ENCODE data around the gene B3GNT8.
"Not testable (repeated sequence)": the region's sequence is repeated elsewhere in the genome, so short reads cannot be mapped to it uniquely, and the experiment has no call there.

B3GNT8 gene

DNA sequence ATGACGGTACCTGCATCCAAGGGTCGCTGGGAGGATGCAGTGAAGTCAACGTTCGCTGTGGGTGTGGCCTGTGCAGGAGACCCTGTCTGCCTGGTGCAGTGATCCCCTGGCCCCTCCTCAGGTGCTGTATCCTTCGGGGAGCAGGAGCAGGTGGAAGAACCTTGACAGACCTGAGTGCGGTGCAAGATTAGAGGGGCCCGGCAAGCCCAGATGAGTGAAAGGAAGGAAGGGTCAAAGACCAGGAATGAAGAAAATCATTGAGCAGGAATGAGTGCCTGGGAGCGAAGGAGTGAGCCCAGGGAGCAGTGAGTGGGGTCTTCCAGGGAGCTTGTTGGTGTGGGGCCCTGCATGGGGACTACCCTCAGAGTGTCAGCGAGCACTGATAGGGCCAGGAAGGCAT lies 12.7 kb downstream of the B3GNT8 start:
- DNase-seq (ENCODE audit: low spot score): no peak

DNA sequence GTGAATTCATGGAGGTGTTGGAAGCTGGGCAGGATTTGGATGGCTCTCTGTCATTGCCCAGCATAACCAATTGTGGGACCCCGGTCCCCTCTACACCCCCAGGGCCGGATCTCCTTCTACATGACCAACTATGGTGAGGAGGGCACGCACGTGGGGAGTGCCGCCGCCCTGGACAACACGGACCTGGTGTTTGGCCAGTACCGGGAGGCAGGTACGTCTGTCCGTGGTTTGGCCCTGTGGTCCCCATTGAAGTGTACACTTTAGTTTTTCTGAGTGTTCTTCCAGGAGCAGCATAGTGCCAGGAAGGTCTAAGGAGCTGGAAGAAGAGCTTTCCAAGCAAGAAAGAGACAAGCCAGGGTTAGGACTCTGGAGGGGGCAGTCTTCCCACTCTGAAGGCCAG lies 13.2 kb downstream of the B3GNT8 start:
- no peak for DNase-seq (ENCODE audit: low spot score)

DNA sequence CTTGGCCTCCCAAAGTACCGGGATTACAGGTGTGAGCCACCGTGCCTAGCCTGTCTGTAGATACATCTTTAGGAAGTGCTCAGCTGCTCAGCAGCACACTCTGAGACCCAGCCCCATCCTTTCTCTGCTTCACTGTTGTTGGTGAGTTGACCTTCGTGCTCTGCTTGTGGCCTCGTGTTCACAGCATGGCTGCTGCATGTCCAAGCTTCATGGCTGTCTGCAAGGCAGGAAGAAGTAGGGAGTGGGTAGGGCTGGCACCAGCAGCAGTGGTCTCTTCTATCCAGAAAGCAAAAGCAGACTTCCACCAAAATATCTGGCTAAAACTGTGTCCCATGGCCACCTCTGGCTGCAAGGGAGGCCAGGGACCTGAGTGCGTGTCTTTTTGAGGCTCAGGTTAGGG lies 14.2 kb downstream of the B3GNT8 start:
- DNase-seq (ENCODE audit: low spot score): no peak

DNA sequence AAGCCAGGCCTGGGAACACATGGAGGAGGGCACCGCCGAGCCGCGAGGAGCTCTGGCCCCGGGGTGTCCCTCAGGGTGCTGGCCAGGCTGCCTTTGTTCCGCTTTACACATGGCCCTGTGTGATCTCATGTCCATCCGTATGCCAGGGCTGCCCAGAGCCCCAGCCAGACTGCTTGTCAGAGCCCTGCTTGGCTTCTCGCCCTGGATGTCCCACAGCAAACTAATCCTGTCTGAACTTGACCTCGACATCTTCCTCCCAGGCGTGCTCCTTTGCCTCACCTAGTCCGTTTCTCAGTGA lies 15.3 kb downstream of the B3GNT8 start:
- peak; percentile 87 for DNase-seq (ENCODE audit: low spot score)

DNA sequence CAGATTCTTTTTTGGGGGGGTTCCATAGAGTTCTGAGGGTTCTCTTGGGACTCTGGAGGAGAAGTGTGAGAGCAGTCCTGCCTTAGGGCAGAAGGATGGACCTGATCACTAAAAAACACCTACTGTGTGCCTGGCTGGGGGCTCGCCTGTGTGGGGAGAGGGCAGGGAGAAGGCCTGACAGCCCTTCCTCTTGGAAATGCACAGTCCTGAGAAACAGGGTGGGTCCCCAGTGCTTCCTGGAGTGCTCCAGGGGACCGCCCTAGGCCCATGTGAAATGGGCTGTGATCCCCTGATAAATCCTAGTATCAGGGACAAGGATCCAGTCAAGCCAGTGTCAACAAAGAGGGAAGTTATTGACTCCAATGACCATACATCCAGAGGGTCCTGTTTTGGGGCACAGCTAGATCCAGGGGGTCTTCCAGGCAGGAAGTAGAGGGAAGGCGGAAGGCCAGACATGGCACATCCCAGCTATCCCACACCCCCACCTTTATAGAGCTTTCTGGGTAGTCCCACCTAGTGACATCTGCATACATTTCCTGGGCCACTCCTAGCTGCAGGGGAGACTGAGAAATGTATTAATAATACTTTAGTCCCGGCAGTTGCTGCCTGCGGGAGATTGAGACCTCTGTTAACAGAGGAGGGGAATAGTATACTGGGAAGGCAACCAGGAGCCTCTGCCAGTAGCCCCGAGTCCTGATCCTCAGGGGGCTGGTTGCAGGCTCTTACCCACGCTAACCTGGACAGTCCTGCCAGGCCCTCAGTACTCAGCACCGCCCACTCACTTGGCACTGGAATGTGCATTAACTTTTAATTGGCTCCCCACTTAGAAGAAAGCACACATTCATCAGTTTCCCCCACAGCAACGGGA lies 15.8 kb downstream of the B3GNT8 start:
- no peak for DNase-seq (ENCODE audit: low spot score)

DNA sequence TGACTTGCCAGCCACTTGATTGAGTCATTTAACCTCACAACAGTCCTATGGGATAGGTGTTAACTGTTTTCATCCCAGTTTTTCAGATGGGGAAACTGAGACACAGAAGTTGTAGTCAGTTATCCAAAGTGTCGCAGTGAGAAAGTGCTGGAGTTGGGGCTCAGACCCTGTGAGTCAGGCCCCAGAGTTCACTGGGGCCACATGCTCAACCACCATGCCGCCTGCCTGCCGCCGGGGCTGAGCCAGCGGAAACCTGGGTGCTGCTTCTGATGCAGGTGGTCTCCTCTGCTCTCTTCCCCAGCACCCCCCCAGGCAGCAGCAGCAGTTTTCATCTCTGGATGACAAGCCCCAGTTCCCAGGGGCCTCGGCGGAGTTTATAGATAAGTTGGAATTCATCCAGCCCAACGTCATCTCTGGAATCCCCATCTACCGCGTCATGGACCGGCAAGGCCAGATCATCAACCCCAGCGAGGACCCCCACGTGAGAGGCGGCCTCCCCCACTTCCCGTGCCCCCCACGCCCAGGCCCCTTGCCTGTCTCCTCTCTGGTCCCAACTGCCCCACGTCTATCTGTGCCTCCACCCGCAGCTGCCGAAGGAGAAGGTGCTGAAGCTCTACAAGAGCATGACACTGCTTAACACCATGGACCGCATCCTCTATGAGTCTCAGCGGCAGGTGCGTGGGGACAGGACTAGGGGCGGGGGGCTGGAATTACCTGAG lies 16.7 kb downstream of the B3GNT8 start:
- DNase-seq (ENCODE audit: low spot score): no peak

DNA sequence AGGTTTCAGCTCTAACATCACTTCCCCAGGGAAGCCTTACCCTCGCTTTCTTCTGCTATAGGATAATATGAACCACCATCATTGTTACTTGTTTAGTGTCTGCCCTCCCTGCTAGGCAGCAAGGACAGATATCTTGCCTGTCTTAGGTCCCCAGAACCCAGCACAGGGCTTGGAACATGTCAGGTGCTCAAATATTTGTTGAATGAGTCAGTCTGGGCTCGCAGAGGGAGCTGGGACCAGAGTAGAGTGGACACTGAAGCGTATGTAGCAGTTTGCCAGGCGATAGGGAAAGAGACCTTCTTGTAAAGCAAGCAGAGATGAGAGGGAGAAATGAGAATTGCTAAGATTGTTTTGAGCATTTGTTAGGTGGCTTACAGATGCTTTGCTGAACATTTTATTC lies 17.9 kb downstream of the B3GNT8 start:
- no peak for DNase-seq (ENCODE audit: low spot score)

DNA sequence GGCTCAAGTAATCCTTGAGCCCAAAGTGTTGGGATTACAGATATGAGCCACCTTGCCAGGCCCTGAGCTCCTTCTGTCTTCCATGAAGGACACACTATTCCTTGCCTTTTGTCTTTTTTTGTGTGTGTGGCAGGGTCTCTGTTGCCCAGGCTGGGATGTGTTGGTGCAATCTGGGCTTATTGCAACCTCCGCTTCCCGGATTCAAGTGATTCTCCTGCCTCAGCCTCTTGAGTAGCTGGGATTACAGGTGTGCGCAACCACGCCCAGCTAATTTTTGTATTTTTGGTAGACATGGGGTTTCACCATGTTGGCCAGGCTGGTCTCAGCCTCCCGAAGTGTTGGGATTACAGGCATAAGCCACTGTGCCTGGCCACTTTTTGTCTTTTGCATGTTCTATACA lies 18.3 kb downstream of the B3GNT8 start:
- DNase-seq (ENCODE audit: low spot score): not testable (repeated sequence)

DNA sequence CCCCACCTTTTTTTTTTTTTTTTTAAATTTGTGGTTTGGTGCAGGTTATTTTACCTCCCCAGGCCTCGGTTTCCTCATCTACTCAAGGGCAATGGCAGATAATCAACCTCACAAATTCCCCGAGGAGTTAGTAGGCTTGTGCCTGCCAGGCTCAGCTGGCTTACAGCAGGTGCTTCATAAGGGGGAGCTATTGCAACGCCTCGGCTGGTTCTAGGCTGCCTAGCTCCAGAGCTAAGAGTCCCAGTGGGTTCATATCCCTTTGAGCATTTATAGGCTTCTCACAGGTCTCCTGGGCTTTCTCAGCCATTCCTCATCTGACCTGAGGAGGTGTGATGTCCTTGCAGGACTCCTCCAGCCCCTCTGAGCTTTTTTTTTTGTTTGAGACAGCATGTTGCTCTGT lies 18.9 kb downstream of the B3GNT8 start:
- no peak for DNase-seq (ENCODE audit: low spot score)

DNA sequence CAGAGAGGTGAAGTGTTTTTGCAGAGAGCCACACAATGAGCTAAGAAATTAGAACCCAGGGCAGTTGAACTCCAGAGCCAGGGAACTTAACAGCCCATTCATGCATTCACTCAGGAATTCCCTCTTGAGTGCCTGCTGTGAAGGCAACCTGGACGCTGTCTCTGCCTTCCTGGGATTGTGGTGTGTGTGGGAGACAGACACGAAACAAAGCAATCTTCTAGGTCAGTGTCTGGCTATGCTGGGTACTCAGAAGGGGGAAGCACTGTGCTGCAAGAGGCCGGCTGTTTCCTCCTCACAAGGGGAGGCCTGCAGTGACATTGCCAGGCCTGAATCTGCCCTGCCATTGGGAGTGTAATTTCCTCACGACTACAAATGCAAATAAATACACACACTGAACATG lies 19.9 kb downstream of the B3GNT8 start:
- no peak for DNase-seq (ENCODE audit: low spot score)

DNA sequence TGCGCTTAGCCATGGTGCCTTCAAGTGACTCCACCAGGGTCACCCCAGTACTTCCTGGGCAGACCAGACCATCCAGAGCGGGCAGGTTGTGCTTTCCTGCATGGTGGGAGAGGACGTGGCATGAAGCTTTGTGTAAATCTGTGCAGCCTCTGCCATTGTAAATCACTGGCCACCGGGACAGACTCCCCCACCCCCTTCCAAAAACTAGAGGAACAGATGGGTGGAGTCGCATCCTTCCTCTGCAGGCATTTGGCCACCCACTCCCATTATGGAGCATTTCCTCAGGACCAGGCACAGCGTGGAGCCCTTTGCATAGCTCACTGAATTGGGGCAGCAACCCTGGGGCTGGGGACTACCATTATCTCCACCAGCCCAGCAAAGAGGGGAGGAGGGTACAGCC lies 21.4 kb downstream of the B3GNT8 start:
- DNase-seq (ENCODE audit: low spot score): no peak

DNA sequence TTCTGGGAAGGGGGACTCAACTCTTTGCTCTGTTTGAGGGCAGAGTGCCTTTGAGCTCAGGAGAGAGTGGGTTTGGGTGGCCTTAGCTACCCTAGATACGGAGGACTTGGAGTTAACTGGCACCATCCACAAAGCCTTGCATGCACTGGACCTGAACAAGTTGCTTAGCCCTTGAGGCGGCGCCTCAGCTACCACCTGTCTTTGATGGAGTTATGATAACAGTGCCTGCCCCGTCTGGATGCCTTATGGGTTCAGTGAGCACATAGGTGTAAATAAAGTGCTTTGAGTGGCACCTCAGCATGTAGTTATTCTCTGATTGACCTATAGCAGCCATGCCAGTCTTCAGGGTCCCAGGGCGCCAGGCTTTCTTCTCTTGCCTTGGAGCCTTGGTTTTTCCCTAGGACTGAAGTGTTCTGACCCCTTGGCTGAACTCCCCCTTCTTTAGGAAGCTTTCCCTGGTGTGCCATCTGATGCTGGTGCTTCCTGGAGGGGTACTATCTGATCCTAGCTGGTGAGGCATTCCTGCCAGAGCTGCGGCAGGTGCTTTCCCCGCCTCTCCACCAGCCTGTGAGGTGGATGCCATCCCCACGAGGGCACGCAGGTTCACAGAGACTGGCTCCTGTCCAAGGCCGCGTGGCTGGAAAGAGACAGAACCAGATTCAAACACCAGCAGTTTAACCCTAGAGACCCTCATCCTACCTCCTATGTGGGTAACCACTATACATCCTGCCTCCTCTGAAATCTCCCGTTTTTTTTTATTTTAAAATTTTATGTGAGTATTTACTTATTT lies 23.8 kb downstream of the B3GNT8 start:
- no peak for DNase-seq (ENCODE audit: low spot score)

DNA sequence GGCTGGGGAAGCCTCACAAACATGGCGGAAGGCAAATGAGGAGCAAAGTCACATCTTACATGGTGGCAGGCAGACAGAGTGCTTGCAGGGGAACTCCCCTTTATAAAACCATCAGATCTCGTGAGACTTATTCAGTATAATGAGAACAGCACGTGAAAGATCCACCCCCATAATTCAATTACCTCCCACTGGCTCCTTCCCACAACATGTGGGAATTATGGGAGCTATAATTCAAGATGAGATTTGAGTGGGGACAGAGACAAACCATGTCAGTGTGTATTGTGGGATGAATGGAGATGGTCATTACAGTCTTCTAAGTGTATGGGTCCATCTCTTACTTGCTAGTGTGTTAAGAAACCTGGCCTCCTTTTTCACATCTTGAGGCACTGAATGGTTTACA lies 25.2 kb downstream of the B3GNT8 start:
- no peak for DNase-seq (ENCODE audit: low spot score)

DNA sequence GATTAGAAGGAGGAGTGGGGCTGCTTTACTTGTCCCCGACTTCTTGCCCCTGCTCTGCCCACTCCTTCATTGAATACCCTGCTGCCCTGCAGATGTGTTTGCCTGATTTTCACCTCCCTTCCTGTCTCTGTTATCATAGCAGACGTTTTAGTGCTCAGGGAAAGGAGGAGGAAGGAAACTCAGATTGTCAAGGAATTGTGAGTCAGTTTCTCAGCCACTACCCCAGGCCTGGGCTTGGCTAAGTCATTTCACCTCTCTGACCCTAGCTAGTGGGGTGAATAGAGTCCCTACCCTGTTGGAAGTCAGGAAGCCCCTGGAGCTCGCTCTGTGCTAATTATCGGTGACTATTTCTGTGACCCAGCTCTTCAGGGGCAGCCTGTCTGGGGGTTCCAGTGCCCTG lies 25.7 kb downstream of the B3GNT8 start:
- no peak for DNase-seq (ENCODE audit: low spot score)

DNA sequence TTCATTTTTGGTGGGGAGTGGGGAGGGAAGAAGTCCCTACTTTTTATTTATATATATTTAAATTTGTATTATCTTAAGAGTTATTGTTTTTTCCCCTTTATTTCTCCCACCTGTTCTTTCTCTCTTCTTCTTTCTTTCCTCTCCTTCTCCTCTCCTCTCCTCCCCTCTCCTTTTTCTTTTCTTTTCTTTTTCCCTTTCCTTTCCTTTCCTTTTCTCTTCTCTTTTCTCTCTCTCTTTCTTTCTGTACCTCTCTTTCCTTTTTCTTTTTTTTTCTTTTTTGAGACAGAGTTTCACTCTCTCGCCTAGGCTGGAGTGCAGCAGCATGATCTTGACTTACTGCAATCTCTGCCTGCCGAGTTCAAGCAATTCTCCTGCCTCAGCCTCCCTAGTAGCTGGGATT lies 27.6 kb downstream of the B3GNT8 start:
- DNase-seq (ENCODE audit: low spot score): no peak

DNA sequence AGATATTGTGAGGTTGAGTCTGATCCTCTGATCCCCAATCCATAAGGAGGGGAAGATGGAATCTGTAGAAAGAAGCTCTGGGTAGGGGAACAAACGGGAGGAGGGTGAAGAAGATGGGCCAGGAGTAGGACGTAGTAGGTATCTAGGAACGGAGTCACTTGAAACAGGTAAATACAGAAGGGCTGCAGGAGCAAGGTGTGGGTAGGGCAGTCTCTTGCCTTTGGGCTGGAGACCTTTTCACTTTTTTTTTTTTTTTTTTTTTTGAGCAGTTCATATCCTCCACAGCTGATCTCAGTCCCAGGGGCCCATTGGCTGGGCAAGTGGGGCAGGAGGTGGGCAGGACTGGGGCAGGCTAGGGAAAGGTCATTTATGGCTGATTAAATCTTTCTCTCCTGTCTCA lies 28.1 kb downstream of the B3GNT8 start:
- DNase-seq (ENCODE audit: low spot score): no peak

DNA sequence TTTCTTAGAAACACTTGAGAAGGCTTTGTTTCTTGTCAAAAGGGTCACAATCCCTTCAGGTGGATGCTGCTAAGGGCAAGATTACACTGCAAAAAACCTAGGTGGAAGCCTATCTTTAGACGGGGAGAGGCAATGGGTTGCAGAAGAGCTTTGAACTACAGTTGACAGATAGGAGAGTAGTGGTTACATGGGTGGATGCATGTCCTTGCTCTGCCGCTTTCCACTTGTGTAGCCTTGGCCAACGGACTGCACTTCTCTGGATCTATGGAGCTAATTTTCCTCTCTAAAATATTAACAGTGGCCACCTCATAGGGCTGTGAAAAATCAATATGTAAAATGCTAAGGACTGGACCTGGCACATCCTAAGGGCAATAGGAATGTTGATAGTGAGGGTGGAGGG lies 28.6 kb downstream of the B3GNT8 start:
- no peak for DNase-seq (ENCODE audit: low spot score)

DNA sequence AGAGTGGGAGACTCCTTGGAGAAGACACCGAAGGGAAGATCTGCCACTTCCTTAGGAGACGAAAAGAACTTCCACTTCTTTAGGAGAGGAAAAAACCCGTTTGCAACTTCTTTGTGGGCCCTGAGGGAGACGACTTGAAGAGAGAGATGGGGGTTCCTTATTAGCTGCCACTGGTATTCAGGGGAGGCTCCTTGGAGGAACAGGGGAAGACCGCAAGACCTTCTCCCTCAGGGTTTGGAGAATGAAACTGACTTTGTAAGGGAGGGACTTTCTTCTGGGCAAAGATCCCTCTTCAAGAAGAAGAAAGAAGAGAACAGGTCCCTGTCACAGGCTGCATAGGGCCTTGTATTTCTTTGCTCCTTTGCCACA lies 29.1 kb downstream of the B3GNT8 start:
- DNase-seq (ENCODE audit: low spot score): no peak

DNA sequence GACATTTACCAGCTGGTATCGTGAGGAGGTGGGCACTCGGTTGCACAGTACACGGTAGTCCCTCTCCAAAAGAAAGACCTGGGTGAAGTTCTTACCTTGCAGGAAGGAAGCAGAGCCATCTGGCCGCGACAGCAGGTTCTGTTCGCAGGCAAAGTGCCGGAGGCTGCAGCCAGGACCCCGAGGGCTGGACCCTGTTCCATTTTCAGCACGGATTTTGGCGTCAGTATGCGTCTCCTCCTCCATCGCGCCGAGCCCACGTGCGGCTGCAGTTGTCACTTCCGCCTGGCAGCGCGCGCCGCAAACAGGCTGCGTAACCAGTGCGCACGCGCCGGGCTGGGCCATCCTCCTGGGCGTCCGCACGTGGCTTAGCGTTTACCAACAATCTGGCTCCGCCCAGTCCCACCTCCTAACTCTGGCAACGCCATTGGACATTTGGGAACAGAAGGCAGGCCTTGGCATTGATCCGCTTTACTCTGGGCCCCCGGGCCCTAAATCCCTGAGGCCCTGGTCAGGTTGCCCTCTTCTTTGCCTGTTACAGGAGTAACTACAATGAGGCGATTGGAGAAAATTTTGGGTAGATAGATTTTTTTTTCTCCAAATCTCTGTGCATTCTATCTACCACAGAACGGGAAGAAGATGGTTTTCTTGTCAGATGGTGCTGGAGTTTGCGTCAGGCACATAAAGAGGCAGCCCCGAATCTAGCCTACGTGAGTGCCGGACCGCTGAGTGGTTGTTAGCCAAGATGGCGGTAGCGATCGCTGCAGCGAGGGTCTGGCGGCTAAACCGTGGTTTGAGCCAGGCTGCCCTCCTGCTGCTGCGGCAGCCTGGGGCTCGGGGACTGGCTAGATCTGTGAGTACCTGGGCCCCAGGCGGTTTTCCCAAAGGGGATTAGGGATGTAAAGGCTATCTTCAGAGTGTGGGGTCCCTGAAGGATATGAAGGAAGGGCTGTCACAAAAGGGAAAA lies 29.8 kb downstream of the B3GNT8 start, which contains the start of the genes BCKDHA and EXOSC5:
Gene BCKDHA (plus strand): TSS at position 733 of the 964 bp plus-strand sequence. CDS start 10 bp downstream, at position 743.
Gene EXOSC5 (minus strand): TSS at position 274 of the 964 bp plus-strand sequence. CDS start 31 bp downstream, at position 243.
- peak; percentile 99 for DNase-seq (ENCODE audit: low spot score)

DNA sequence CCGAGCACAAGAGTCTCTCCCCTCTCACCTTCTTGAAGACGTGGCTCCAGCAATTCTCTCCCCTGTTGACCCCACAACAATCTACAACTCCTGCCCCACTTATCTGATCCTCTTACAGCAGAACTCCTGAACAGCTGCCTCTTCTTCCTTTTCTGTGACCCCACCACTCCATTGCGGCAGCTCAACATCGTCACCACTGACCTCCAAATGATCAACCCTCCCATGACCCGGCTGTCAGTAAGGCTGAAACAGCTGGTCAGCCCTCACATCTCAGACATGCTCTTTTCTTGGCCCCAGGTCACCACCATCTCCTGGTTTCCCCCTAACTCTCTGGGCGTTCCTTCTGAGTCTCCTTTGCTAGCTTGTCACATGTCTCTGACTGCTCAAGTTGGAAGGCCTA lies 31.8 kb downstream of the B3GNT8 start:
- DNase-seq (ENCODE audit: low spot score): no peak

DNA sequence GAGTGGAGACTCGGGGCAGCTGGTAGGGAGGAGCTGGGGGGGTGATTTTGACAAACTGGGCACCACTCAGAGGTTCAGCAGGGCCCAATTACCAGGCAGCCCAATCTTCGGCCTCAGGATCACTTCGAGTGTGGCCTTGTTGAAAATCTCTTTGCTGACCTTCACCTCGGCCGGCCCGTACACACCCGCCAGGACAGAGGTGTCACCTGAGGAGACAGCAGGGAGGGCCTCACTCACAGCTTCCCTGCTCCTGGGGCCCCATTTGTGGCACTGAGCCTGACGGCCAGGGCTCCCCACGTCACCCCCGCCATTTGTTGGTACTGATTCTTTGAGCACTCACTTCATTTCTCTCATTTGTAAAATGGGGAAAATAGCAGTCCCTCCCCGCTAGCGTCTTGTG lies 34.4 kb downstream of the B3GNT8 start:
- no peak for DNase-seq (ENCODE audit: low spot score)

DNA sequence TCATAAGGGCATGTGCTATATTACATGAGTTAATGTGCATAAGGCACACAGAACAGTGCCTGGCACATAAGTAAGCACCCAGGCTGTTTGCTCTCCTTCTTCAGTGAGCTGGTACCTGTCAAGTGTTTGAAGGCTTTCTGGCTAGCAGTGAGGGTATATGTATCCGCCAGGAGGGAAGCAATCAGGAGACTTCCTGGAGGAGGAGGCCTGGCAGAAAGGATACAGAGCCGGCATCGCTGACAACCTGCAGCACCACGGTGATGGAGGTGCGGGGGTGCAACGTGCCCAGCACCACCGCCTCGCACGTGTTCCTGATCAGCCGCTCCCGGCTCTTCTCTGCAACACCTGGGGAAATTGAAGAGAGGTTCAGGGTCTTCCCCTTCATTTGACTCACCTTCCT lies 35.6 kb downstream of the B3GNT8 start:
- DNase-seq (ENCODE audit: low spot score): no peak
